ENCODE data around the gene AHCYL2.

DNA sequence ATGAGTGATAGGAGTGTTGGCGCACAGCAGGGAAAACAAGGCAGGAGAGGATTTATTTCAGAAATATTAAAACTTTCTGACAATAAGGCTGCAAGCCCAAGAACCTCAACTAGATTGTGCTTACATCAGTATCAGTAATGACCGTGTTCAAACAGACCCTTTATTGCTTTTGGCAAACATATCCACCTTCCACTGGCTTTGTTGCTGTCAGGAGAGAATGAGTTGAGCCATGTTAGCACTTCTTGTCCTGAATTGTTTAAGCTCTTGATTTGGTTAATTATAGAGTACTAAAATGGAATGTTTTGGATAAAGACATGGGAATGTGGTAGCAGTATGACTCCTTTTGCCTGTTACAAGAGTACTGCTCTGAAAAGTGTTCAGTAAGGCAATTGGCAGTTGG is 3.8 kb downstream of the AHCYL2 start:
- TF ChIP-seq CTCF (conservative IDR thresholded peaks at IDR 0.05; ENCODE audit: low read length) (no peak), EZH2phosphoT487 (IDR thresholded peaks at IDR 0.05; ENCODE audit: borderline replicate concordance) (no peak)

All from Loucy (cell line).